ENCODE data around the gene SERTAD1.

SERTAD1 gene, protein sequence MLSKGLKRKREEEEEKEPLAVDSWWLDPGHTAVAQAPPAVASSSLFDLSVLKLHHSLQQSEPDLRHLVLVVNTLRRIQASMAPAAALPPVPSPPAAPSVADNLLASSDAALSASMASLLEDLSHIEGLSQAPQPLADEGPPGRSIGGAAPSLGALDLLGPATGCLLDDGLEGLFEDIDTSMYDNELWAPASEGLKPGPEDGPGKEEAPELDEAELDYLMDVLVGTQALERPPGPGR

DNA sequence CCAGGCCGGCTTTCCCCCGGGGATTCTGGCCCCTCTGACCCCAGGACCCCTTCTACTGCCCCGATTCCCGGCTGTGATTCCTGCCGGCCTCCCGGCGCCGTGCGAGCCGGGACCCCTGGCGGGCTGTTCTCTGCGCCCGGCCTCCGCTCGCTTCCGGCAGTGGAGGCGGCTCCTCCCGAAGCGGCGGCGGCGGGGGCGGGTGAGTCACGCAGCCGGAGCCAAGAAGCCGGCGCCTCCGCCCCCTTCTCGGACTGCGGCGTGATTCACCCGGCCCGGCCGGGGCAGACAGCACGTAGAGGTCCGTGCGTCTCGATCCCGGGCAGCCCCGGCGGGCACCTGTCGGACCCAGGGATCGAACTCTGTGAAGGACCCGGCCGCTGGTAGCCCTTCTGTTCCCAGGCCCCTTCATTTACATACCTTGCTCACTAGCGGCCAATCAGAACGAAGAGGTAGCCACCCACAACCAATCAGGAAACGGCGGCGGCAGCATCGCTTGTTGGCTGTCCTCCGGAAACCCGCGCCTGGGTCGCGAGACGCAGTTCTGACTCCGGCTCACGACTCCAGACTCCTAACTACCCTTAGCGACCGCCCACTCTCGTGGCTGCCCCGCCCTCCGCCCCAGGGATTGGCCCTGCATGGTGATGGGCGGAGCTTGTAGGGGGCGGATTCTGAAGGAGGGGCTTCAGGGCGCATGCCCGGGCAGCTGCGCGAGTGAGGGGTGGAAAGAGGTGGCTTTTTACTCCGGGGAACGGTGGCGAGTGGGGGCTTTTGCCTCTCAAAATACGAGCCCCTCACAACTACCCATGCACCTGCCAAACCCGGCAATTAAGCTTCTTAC is at the start of gene SERTAD1:
TSS of gene SERTAD1 (minus strand) at position 543 of the 838 bp plus-strand sequence. CDS start 2,446 bp downstream, outside the sequence.
- TF ChIP-seq NFIC (IDR thresholded peaks at IDR 0.05): no peak
- no peak; the same call in 1 of the 2 replicates for TF ChIP-seq CREB1 (IDR thresholded peaks at IDR 0.05; ENCODE audit: low read depth)
- no peak for TF ChIP-seq CEBPB (IDR thresholded peaks at IDR 0.05)
- TF ChIP-seq, protein P1, sequence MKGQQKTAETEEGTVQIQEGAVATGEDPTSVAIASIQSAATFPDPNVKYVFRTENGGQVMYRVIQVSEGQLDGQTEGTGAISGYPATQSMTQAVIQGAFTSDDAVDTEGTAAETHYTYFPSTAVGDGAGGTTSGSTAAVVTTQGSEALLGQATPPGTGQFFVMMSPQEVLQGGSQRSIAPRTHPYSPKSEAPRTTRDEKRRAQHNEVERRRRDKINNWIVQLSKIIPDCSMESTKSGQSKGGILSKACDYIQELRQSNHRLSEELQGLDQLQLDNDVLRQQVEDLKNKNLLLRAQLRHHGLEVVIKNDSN (IDR thresholded peaks at IDR 0.05): no peak; the same call in 1 of the 2 replicates
- 0 out of 2 replicates have a peak, but pooled peaks have one; percentile 9 for TF ChIP-seq EP300 (IDR thresholded peaks at IDR 0.05; ENCODE audit: borderline replicate concordance)
- peak; percentile 78; the same call in 1 of the 2 replicates for TF ChIP-seq ZBTB7A (IDR thresholded peaks at IDR 0.05; ENCODE audit: low read depth)
- 0 out of 2 replicates have a peak, but pooled peaks have one; percentile 43 for TF ChIP-seq YY1 (IDR thresholded peaks at IDR 0.05; ENCODE audit: low read depth)
- no peak for TF ChIP-seq RAD21 (IDR thresholded peaks at IDR 0.05; ENCODE audit: low read depth)
- TF ChIP-seq, protein P2, sequence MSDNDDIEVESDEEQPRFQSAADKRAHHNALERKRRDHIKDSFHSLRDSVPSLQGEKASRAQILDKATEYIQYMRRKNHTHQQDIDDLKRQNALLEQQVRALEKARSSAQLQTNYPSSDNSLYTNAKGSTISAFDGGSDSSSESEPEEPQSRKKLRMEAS (IDR thresholded peaks at IDR 0.05): peak; percentile 32; the same call in 1 of the 2 replicates
- TF ChIP-seq TEAD4 (IDR thresholded peaks at IDR 0.05): no peak
- TF ChIP-seq TCF12 (IDR thresholded peaks at IDR 0.05; ENCODE audit: low read depth): peak; percentile 59
- TF ChIP-seq FOXM1 (IDR thresholded peaks at IDR 0.05; ENCODE audit: borderline replicate concordance, low read depth): no peak
- TF ChIP-seq EGR1 (IDR thresholded peaks at IDR 0.05): peak; percentile 87
- peak; percentile 86 for TF ChIP-seq TAF1 (IDR thresholded peaks at IDR 0.05; ENCODE audit: low read depth)
- TF ChIP-seq, protein P3, sequence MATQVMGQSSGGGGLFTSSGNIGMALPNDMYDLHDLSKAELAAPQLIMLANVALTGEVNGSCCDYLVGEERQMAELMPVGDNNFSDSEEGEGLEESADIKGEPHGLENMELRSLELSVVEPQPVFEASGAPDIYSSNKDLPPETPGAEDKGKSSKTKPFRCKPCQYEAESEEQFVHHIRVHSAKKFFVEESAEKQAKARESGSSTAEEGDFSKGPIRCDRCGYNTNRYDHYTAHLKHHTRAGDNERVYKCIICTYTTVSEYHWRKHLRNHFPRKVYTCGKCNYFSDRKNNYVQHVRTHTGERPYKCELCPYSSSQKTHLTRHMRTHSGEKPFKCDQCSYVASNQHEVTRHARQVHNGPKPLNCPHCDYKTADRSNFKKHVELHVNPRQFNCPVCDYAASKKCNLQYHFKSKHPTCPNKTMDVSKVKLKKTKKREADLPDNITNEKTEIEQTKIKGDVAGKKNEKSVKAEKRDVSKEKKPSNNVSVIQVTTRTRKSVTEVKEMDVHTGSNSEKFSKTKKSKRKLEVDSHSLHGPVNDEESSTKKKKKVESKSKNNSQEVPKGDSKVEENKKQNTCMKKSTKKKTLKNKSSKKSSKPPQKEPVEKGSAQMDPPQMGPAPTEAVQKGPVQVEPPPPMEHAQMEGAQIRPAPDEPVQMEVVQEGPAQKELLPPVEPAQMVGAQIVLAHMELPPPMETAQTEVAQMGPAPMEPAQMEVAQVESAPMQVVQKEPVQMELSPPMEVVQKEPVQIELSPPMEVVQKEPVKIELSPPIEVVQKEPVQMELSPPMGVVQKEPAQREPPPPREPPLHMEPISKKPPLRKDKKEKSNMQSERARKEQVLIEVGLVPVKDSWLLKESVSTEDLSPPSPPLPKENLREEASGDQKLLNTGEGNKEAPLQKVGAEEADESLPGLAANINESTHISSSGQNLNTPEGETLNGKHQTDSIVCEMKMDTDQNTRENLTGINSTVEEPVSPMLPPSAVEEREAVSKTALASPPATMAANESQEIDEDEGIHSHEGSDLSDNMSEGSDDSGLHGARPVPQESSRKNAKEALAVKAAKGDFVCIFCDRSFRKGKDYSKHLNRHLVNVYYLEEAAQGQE (IDR thresholded peaks at IDR 0.05; ENCODE audit: low read depth): no peak

DNA sequence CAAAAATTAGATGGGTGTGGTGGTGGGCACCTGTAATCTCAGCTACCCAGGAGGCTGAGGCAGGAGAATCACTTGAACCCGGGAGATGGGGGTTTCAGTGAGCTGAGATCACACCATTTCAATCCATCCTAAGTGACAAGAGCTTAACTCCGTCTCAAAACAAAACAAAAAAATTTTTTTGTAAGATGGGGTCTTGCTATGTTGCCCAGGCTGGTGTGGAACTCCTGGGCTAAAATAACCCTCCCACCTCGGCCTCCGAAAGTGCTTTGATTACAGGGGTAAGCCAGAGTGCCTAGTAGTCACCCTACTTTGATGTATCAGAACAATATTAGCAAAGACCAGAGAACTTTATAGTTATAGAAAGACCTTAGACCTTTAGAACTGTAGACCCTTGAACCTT is 48.9 kb upstream of the SERTAD1 start:
- no peak for TF ChIP-seq NFIC (IDR thresholded peaks at IDR 0.05)
- TF ChIP-seq RAD21 (IDR thresholded peaks at IDR 0.05; ENCODE audit: low read depth): no peak
- TF ChIP-seq ZBTB7A (IDR thresholded peaks at IDR 0.05; ENCODE audit: low read depth): no peak
- no peak for TF ChIP-seq TEAD4 (IDR thresholded peaks at IDR 0.05)
- TF ChIP-seq EGR1 (IDR thresholded peaks at IDR 0.05): no peak
- TF ChIP-seq EP300 (IDR thresholded peaks at IDR 0.05; ENCODE audit: borderline replicate concordance): no peak
- TF ChIP-seq, protein P3 (IDR thresholded peaks at IDR 0.05; ENCODE audit: low read depth): no peak
- TF ChIP-seq, protein P1 (IDR thresholded peaks at IDR 0.05): no peak
- TF ChIP-seq YY1 (IDR thresholded peaks at IDR 0.05; ENCODE audit: low read depth): no peak
- no peak for TF ChIP-seq TCF12 (IDR thresholded peaks at IDR 0.05; ENCODE audit: low read depth)
- no peak for TF ChIP-seq CREB1 (IDR thresholded peaks at IDR 0.05; ENCODE audit: low read depth)
- no peak for TF ChIP-seq FOXM1 (IDR thresholded peaks at IDR 0.05; ENCODE audit: borderline replicate concordance, low read depth)
- no peak for TF ChIP-seq TAF1 (IDR thresholded peaks at IDR 0.05; ENCODE audit: low read depth)
- no peak for TF ChIP-seq CEBPB (IDR thresholded peaks at IDR 0.05)
- TF ChIP-seq, protein P2 (IDR thresholded peaks at IDR 0.05): no peak

DNA sequence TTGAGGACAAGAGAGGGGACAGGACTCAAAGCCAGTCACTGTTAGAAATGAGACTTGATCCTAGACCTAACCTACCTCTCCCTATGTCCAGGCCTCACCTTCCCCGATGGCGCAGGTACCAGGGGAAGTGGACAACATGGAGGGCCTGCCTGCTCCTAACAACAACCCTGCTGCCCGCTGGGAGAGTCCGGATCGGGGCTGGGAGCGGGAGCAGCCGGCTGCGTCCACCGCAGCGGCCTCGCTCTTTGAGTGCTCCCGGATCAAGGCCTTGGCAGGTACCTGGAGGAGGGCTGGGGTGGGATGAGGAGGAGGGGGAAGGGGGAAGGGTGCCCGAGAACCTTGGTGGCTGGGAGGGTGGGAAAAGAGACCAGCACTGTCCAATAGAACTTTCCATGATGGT is 46.7 kb upstream of the SERTAD1 start:
- TF ChIP-seq ZBTB7A (IDR thresholded peaks at IDR 0.05; ENCODE audit: low read depth): no peak
- TF ChIP-seq RAD21 (IDR thresholded peaks at IDR 0.05; ENCODE audit: low read depth): no peak
- no peak for TF ChIP-seq YY1 (IDR thresholded peaks at IDR 0.05; ENCODE audit: low read depth)
- TF ChIP-seq, protein P3 (IDR thresholded peaks at IDR 0.05; ENCODE audit: low read depth): no peak

Measured in Ishikawa (cell line).